Measurements from ENCODE around the gene GTPBP6. TPM values are rescaled to one million over a fixed set of nuclear protein-coding genes. Genes with fewer than 3 reads are reported as not detected.

The GTPBP6 gene
- total and polyA plus RNA-seq, 2 experiments from 2014 or later: 41.4 to 66.8 TPM

- TF ChIP-seq, protein P1, sequence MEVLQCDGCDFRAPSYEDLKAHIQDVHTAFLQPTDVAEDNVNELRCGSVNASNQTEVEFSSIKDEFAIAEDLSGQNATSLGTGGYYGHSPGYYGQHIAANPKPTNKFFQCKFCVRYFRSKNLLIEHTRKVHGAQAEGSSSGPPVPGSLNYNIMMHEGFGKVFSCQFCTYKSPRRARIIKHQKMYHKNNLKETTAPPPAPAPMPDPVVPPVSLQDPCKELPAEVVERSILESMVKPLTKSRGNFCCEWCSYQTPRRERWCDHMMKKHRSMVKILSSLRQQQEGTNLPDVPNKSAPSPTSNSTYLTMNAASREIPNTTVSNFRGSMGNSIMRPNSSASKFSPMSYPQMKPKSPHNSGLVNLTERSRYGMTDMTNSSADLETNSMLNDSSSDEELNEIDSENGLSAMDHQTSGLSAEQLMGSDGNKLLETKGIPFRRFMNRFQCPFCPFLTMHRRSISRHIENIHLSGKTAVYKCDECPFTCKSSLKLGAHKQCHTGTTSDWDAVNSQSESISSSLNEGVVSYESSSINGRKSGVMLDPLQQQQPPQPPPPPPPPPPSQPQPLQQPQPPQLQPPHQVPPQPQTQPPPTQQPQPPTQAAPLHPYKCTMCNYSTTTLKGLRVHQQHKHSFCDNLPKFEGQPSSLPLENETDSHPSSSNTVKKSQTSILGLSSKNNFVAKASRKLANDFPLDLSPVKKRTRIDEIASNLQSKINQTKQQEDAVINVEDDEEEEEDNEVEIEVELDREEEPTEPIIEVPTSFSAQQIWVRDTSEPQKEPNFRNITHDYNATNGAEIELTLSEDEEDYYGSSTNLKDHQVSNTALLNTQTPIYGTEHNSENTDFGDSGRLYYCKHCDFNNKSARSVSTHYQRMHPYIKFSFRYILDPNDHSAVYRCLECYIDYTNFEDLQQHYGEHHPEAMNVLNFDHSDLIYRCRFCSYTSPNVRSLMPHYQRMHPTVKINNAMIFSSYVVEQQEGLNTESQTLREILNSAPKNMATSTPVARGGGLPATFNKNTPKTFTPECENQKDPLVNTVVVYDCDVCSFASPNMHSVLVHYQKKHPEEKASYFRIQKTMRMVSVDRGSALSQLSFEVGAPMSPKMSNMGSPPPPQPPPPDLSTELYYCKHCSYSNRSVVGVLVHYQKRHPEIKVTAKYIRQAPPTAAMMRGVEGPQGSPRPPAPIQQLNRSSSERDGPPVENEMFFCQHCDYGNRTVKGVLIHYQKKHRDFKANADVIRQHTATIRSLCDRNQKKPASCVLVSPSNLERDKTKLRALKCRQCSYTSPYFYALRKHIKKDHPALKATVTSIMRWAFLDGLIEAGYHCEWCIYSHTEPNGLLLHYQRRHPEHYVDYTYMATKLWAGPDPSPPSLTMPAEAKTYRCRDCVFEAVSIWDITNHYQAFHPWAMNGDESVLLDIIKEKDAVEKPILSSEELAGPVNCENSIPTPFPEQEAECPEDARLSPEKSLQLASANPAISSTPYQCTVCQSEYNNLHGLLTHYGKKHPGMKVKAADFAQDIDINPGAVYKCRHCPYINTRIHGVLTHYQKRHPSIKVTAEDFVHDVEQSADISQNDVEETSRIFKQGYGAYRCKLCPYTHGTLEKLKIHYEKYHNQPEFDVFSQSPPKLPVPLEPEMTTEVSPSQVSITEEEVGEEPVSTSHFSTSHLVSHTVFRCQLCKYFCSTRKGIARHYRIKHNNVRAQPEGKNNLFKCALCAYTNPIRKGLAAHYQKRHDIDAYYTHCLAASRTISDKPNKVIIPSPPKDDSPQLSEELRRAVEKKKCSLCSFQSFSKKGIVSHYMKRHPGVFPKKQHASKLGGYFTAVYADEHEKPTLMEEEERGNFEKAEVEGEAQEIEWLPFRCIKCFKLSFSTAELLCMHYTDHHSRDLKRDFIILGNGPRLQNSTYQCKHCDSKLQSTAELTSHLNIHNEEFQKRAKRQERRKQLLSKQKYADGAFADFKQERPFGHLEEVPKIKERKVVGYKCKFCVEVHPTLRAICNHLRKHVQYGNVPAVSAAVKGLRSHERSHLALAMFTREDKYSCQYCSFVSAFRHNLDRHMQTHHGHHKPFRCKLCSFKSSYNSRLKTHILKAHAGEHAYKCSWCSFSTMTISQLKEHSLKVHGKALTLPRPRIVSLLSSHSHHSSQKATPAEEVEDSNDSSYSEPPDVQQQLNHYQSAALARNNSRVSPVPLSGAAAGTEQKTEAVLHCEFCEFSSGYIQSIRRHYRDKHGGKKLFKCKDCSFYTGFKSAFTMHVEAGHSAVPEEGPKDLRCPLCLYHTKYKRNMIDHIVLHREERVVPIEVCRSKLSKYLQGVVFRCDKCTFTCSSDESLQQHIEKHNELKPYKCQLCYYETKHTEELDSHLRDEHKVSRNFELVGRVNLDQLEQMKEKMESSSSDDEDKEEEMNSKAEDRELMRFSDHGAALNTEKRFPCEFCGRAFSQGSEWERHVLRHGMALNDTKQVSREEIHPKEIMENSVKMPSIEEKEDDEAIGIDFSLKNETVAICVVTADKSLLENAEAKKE (CRISPR knock-in tag; IDR thresholded peaks at IDR 0.05): no peak
- no peak for TF ChIP-seq ZNF331 (CRISPR knock-in tag; IDR thresholded peaks at IDR 0.05; ENCODE audit: low read depth)
- TF ChIP-seq ETS1 (IDR thresholded peaks at IDR 0.05): no peak
- TF ChIP-seq CREB1 (CRISPR knock-in tag; IDR thresholded peaks at IDR 0.05; ENCODE audit: low read depth): no peak
- no peak for TF ChIP-seq EZH2 (IDR thresholded peaks at IDR 0.05; ENCODE audit: low read depth, unreplicated experiment)
- no peak for TF ChIP-seq JUNB (IDR thresholded peaks at IDR 0.05; ENCODE audit: unreplicated experiment)
Observed at GRCh38 chrX:316351-317325, 2.0 kb downstream of the GTPBP6 start (continued).
